Stimulated activated CD4-positive, alpha-beta T cell treated with anti-CD3 and anti-CD28 coated beads, TNF-alpha, amount 100 ng/mL, for 4 hours (primary cell): ENCODE results near the gene AKT1S1.

Experiments used
- DNase-seq, 3 experiments: peaks; one replicate each; pipeline ENCODE4 v3.0.0-alpha.2; 2020; ENCODE audit warnings: low read depth in 3 of 3

AKT1S1 gene

GRCh38 chr19:49907745-49908446, 30.7 kb upstream of the AKT1S1 start:
- no peak for DNase-seq

GRCh38 chr19:49906879-49907564, 29.9 kb upstream of the AKT1S1 start:
- DNase-seq = no peak

GRCh38 chr19:49904136-49904535, 27.0 kb upstream of the AKT1S1 start:
- no peak for DNase-seq

- DNase-seq = peak in 2 of 3 experiments; percentile 29 to 60
Measured at GRCh38 chr19:49896863-49897621, 19.9 kb upstream of the AKT1S1 start, which contains the start of gene IL4I1. Gene IL4I1 (minus strand): TSS chr19:49896887. CDS start chr19:49896160, 727 bp downstream.

- DNase-seq = no peak
Measured at GRCh38 chr19:49895566-49896297, 18.6 kb upstream of the AKT1S1 start.

- no peak for DNase-seq
Measured at GRCh38 chr19:49894879-49895565, 17.9 kb upstream of the AKT1S1 start.

- DNase-seq = no peak
Measured at GRCh38 chr19:49894011-49894664, 17.0 kb upstream of the AKT1S1 start.

- DNase-seq = no peak
Measured at GRCh38 chr19:49892716-49893115, 15.6 kb upstream of the AKT1S1 start.

- no peak for DNase-seq
Measured at GRCh38 chr19:49891393-49891792, 14.2 kb upstream of the AKT1S1 start.

- DNase-seq = peak; percentile 52 to 64 (median 58)
Measured at GRCh38 chr19:49890349-49891311, 13.5 kb upstream of the AKT1S1 start.

GRCh38 chr19:49889687-49890348, 12.7 kb upstream of the AKT1S1 start:
- peak; percentile 54 to 57 (median 55) for DNase-seq

GRCh38 chr19:49889038-49889686, 12.0 kb upstream of the AKT1S1 start:
- no peak for DNase-seq

- no peak for DNase-seq
Measured at GRCh38 chr19:49888510-49888824, 11.3 kb upstream of the AKT1S1 start.

GRCh38 chr19:49887665-49888509, 10.7 kb upstream of the AKT1S1 start:
- DNase-seq = no peak

- DNase-seq = no peak
Measured at GRCh38 chr19:49887037-49887664, 10.0 kb upstream of the AKT1S1 start.

GRCh38 chr19:49884760-49885159, 7.6 kb upstream of the AKT1S1 start:
- no peak for DNase-seq

- DNase-seq = no peak
Measured at GRCh38 chr19:49884109-49884508, 7.0 kb upstream of the AKT1S1 start.
